ENCODE data around the gene PRIMA1. TPM values are rescaled to one million over a fixed set of nuclear protein-coding genes. Genes with fewer than 3 reads are reported as not detected.

PRIMA1 gene
- total RNA-seq, 1 experiment from 2014 or later: 2.3 TPM

DNA sequence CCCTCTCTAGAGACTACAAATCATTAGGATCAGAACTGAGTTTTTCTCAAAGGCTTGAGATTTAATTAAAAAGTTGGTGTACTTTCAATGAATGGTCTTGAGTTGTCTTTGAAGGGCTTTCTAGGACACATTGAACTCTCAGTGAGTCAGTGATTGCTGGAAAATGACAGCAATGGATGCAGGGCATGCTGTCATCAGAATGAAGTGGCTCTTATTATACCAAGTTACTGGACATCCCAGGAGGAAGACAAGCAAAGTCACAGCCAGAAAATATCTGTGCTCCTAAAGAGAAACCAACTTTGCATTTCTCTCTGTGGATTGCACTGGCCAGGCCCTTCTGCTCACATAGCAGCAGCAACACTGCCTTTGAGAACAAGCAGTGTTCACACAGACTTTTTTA is 112.6 kb downstream of the PRIMA1 start:
- Histone ChIP-seq H4K5ac (ENCODE audit: insufficient read length, low read depth, low read length) (no peak overlapping the region), H3K27me3 (ENCODE audit: insufficient read depth, low read length) (no peaks in the 10 kb centered on the region), H2BK120ac (ENCODE audit: low read depth, low read length, poor library complexity, severe bottlenecking) (no peak overlapping the region), H2BK12ac (ENCODE audit: insufficient read length, low read depth, low read length) (no peak overlapping the region), H3K79me1 (ENCODE audit: insufficient read depth, low read depth, low read length, poor library complexity, severe bottlenecking) (no peaks in the 10 kb centered on the region), H3K4me1 (ENCODE audit: insufficient read depth, low read length) (no peaks in the 10 kb centered on the region), H3K23me2 (ENCODE audit: insufficient read length, low read depth, low read length, poor library complexity, severe bottlenecking) (no peaks in the 10 kb centered on the region), H3K23ac (ENCODE audit: insufficient read length, low read depth, low read length) (no peak overlapping the region), H3K14ac (ENCODE audit: insufficient read depth, low read length) (no peak overlapping the region), H2BK5ac (ENCODE audit: insufficient read length, low read length) (no peak overlapping the region), H3K9me3 (ENCODE audit: control insufficient read depth, low read depth, low read length) (no peaks in the 10 kb centered on the region), H2BK15ac (ENCODE audit: low read depth, low read length) (no peak overlapping the region), H4K91ac (ENCODE audit: insufficient read length, low read depth, low read length) (no peak overlapping the region), H3T11ph (ENCODE audit: low read length) (no peak overlapping the region), H3K4me2 (ENCODE audit: insufficient read depth, insufficient read length, low read length) (no peak overlapping the region), H3K27ac (ENCODE audit: insufficient read length, low read depth, low read length) (no peak overlapping the region), H2AFZ (ENCODE audit: low read length) (no peak overlapping the region), H4K8ac (replicated peaks; ENCODE audit: insufficient read length, low read depth, low read length) (no peak overlapping the region), H4K20me1 (ENCODE audit: control insufficient read depth, insufficient read depth, insufficient read length) (no peaks in the 10 kb centered on the region), H3K56ac (ENCODE audit: insufficient read length, low read depth, low read length) (no peak overlapping the region), H3K9ac (ENCODE audit: extremely low read depth, insufficient read length, low read length) (no peak overlapping the region), H2AK5ac (ENCODE audit: insufficient read length, low read length) (no peak overlapping the region), H3K18ac (ENCODE audit: insufficient read length, low read depth, low read length) (no peak overlapping the region), H3K79me2 (ENCODE audit: insufficient read depth, low read length) (no peaks in the 10 kb centered on the region), H3K4ac (ENCODE audit: low read depth, low read length) (no peak overlapping the region), H2BK20ac (ENCODE audit: low read depth, low read length, poor library complexity, severe bottlenecking) (no peak overlapping the region)
- Mint-ChIP-seq H3K9me3 (peaks cover 0 to 2% of the 10 kb centered on the region in 2 experiments; a peak in 1 of 5 replicates), H3K27me3 (ENCODE audit: low read depth) (no peaks in the 10 kb centered on the region), H3K4me3 (no peak overlapping the region), H3K4me1 (peaks cover 3 to 10% of the 10 kb centered on the region in 2 experiments; a peak in 2 of 4 replicates), H3K36me3 (ENCODE audit: insufficient read depth in 1 of 3, low read depth in 3 of 3) (peaks cover 0 to 4% (median 0%) of the 10 kb centered on the region in 3 experiments; a peak in 4 of 7 replicates), H3K27ac (no peak overlapping the region)
- TF ChIP-seq, protein P1, sequence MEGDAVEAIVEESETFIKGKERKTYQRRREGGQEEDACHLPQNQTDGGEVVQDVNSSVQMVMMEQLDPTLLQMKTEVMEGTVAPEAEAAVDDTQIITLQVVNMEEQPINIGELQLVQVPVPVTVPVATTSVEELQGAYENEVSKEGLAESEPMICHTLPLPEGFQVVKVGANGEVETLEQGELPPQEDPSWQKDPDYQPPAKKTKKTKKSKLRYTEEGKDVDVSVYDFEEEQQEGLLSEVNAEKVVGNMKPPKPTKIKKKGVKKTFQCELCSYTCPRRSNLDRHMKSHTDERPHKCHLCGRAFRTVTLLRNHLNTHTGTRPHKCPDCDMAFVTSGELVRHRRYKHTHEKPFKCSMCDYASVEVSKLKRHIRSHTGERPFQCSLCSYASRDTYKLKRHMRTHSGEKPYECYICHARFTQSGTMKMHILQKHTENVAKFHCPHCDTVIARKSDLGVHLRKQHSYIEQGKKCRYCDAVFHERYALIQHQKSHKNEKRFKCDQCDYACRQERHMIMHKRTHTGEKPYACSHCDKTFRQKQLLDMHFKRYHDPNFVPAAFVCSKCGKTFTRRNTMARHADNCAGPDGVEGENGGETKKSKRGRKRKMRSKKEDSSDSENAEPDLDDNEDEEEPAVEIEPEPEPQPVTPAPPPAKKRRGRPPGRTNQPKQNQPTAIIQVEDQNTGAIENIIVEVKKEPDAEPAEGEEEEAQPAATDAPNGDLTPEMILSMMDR (conservative IDR thresholded peaks at IDR 0.05): no peak
- no peak for DNase-seq

Measured in H9 (cell line).